GM19351 (cell line): ENCODE measurements around the gene LAGE3.
A peak's percentile ranks its signal among the peaks of the same experiment; 100 is the strongest.

Experiments
- ATAC-seq: cut with Tn5 transposase; IDR thresholded peaks from one replicate; pipeline ENCODE4 v1.9.1; 2021; ENCODE audit warnings: mild to moderate bottlenecking, moderate library complexity; ENCODE audit not compliant: unreplicated experiment

Gene LAGE3

DNA sequence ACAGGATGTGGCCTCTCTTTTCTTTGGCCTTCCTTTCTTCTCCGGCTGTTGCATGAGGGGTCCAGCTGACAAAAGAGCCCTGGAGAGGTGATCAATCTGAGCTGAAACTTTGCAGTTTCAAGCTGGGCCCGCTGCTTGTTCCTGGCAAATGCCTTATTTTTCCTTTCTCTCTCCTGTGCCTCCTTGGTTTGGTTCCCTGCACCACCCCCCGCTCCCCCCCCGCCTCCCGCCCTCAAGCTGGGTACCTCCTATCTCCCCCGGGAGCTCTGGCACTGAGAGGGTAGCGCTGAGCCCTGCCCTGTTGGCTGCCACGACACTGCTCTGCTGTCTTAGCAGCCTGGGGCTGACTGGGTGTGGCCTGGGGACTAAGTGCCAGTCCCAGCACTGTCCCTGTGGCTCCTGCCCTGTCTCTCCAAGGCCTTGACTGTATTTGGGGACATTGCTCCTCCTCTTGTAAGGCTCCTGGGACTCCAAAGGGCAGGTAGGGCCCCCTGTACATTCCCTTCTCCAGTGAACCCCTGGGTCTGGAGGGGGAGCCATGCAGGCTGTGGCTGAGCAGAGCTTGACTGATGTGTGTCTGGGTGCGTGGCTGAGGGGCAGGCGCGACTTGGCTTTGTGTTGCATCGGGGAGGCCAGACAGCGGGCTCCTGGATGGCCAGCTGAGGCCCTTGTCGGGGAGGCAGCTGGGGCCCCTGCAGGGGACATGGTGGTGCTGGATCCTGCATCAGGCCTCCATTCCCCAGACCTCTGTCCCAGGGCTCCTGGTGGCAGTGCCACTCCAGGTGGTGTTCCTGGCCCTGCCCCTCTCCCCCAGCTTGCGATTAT is 19.9 kb downstream of the LAGE3 start:
- no peak for ATAC-seq

GRCh38 chrX:154458116-154458953 is 20.7 kb downstream of the LAGE3 start, which contains the start of gene PLXNA3:
Gene PLXNA3 (plus strand): TSS chrX:154458281. CDS start chrX:154460184, 1,903 bp downstream.
- peak; percentile 66 for ATAC-seq

GRCh38 chrX:154457491-154458115 is 21.5 kb downstream of the LAGE3 start:
- peak; percentile 62 for ATAC-seq

- no peak for ATAC-seq
Observed at GRCh38 chrX:154452823-154453222, 26.3 kb downstream of the LAGE3 start.

DNA sequence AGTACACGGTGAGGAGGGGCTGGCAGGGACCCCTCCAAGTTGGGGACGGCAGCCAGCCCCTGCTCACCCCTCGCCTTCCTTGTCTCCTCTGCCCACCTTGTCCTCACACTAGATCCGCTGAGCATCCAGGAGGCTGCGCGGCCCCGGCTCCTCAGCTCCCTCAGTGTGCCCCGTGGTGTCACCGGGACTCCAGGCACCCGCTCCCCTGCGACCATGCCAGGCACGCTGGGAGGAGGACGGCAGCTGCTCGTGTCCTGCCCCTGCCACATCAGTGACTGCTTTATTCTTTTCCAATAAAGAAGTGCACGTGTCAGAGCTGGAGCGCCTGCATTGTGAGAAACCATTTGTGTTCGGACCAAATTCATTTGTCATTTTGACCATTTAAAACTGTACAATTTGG is 28.8 kb downstream of the LAGE3 start:
- ATAC-seq: no peak

- ATAC-seq: no peak
Observed at GRCh38 chrX:154449618-154450017, 29.5 kb downstream of the LAGE3 start.

- no peak for ATAC-seq
Observed at GRCh38 chrX:154448484-154448883, 30.6 kb downstream of the LAGE3 start.

DNA sequence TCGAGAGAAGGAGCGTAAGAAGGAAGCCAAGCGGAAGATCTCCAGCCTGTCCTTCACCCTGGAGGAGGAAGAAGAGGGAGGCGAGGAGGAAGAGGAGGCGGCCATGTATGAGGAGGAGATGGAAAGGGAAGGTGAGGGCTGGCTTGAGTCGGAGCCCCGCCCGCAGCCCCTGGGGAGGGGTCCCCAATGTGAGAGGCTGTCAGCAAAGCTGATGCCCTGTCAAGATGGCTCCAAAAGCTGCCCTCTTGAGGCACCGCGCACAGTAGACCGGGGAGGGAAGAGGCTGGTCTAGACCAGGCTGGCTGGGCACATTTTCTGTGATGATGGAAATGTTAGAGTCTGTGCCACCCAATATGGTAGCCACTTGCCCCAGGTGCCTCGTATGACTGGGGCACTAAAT is 32.7 kb downstream of the LAGE3 start:
- no peak for ATAC-seq

GRCh38 chrX:154445776-154446175 is 33.3 kb downstream of the LAGE3 start:
- ATAC-seq: no peak

DNA sequence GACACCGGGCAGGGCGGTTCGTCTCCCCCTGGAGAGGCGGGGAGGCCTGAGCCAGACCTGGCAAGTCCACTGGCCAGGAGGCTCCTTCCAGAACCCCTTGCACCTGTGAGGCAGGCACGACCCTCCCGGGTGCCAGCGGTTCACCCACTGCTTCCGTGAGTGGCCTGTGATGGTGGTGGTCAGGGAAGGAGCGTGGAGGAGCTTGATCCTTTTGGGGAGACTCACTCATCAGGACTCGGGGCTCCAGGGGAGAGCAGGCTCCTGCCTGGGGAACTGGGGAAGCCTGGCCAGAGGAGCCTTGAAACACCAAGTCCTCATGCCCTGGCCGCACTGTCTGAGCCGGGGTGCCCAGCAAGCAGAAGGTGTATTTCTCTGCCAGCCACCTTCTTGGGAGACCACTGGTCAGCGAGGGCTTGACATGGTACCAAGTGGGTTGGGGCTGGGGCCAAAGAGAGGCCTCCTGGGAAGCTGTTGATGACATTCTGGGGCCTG is 34.3 kb downstream of the LAGE3 start:
- no peak for ATAC-seq

- peak; percentile 82 for ATAC-seq
Observed at GRCh38 chrX:154443992-154444754, 34.9 kb downstream of the LAGE3 start, which contains the start of gene FAM50A. Gene FAM50A (plus strand): TSS chrX:154444141. CDS start chrX:154444236, 95 bp downstream.

DNA sequence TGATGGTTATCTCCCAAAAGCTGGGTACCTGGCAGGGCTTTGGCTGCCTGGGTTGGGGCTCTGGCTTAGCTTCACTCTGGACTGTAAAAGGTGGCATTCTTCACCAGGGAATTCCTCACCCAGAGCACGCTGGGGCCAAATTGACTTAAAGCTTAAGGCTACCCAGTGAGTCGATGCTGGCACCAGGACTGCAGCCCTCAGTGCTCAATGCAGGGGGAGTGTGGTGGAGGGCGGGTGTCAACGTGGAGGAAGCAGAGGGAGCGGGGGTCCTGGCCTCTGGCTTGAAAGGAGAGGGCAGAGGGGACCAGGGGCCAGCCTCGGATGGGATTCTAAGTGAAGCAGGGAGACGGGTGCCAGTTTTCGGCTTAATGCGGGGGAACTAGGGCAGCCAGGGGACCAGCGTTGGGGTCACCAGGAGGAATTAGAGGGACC is 35.6 kb downstream of the LAGE3 start:
- no peak for ATAC-seq

- no peak for ATAC-seq
Observed at GRCh38 chrX:154441984-154442707, 36.9 kb downstream of the LAGE3 start.

GRCh38 chrX:154441564-154441963 is 37.5 kb downstream of the LAGE3 start:
- ATAC-seq: no peak

- ATAC-seq: no peak
Observed at GRCh38 chrX:154440623-154441357, 38.3 kb downstream of the LAGE3 start.

GRCh38 chrX:154439841-154440240 is 39.2 kb downstream of the LAGE3 start:
- no peak for ATAC-seq

GRCh38 chrX:154437971-154438893 is 40.8 kb downstream of the LAGE3 start:
- no peak for ATAC-seq
